C1 segment of cervical spinal cord (tissue), 14 donors: ENCODE measurements around the gene ARL16.

Source experiments
- DNase-seq, 14 donors: peaks; one replicate each; lab custom pipeline; 2025; lab: John Stamatoyannopoulos, UW

ARL16 gene

GRCh38 chr17:81646869-81647600, 36.6 kb downstream of the ARL16 start:
- DNase-seq: peak in 1 of 14 donors; percentile 80

- no peak for DNase-seq
Measured at GRCh38 chr17:81644976-81645952, 38.3 kb downstream of the ARL16 start.

- DNase-seq: no peak
Measured at GRCh38 chr17:81644496-81644895, 39.1 kb downstream of the ARL16 start.

GRCh38 chr17:81641825-81642489, 41.6 kb downstream of the ARL16 start:
- DNase-seq: no peak

GRCh38 chr17:81640011-81640410, 43.6 kb downstream of the ARL16 start:
- no peak for DNase-seq

- DNase-seq: no peak
Measured at GRCh38 chr17:81638683-81639082, 44.9 kb downstream of the ARL16 start.

- DNase-seq: peak in 13 of 14 donors; percentile 33 to 90 (median 75)
Measured at GRCh38 chr17:81636505-81637288, 46.9 kb downstream of the ARL16 start, which contains the start of the genes NPLOC4 and TSPAN10. TSS of gene NPLOC4 (minus strand) at chr17:81637112. CDS start at chr17:81636930, 182 bp downstream. TSS of gene TSPAN10 (plus strand) at chr17:81637196. CDS start at chr17:81642413, 5,217 bp downstream.

GRCh38 chr17:81635973-81636504, 47.6 kb downstream of the ARL16 start:
- no peak for DNase-seq

GRCh38 chr17:81635431-81635830, 48.2 kb downstream of the ARL16 start:
- no peak for DNase-seq

- DNase-seq: no peak
Measured at GRCh38 chr17:81631482-81631881, 52.1 kb downstream of the ARL16 start.
